Skin epidermis (tissue), 12 donors: ENCODE results near the gene ZNF470.

Experiments
- H3K27ac ChIP-seq, 21 experiments: fragments of 200-600 bp; sonication (generic) in 11 of 21; one replicate each; pipeline ENCODE4 v1.5.0; 2020; ENCODE audit warnings: mild to moderate bottlenecking in 3 of 21, inconsistent platforms in 2 of 21, moderate library complexity in 2 of 21
- H3K4me3 ChIP-seq, 7 experiments: fragments of 200-600 bp; sonication (generic) in 2 of 7; one replicate each; pipeline ENCODE4 v1.5.0; 2020; ENCODE audit warnings: inconsistent platforms in 2 of 7, mild to moderate bottlenecking in 2 of 7, moderate library complexity in 1 of 7

ZNF470 gene

DNA sequence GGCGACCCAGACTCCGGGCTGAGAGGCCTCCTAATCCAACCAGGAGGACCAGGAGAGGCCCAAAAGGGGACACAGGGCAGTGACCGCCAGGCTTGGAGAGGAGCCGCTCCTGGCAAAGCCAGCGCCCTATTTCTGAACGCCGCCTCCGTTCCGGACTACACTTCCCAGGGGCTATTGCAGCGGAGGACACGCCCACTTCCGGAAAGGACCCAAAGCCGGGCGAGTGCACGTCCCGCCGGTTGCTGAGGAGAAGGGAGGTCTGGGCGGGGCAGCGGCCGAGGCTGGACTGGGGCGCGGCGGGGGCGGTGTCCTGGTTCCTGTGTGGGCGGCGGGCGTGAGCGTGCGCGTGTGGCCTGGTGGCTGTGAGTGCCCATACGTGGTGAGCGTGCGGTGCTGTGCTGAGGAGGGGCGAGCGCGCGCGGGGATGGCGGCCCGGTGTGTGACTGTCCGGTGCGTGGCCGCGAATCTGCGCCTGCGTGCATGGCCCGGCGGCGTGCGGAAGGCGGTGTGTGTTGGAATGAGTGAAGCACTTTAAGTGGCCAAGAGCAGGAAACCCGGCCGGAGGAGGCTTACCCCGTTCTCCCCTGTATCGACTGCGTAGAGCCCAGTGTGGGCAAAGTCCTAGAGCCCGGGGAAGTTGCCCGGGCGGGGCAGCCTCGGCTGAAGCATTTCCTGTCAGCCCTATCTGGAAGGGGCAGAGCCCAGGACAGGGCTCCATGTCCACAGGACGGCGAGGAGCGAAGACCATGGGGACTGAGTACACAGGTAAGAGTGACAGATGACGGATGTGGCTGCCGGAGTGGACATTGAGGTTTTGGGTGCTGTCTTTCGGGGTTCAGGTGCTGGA is at the start of gene ZNF470:
ZNF470 (plus strand) TSS at position 195 of the 847 bp plus-strand sequence. CDS start 2,844 bp downstream, outside the sequence.
- Histone ChIP-seq H3K27ac (peak within 1 kb of the TSS; percentile 49 to 89 (median 82)), H3K4me3 (peak within 1 kb of the TSS; percentile 85 to 98 (median 92))

DNA sequence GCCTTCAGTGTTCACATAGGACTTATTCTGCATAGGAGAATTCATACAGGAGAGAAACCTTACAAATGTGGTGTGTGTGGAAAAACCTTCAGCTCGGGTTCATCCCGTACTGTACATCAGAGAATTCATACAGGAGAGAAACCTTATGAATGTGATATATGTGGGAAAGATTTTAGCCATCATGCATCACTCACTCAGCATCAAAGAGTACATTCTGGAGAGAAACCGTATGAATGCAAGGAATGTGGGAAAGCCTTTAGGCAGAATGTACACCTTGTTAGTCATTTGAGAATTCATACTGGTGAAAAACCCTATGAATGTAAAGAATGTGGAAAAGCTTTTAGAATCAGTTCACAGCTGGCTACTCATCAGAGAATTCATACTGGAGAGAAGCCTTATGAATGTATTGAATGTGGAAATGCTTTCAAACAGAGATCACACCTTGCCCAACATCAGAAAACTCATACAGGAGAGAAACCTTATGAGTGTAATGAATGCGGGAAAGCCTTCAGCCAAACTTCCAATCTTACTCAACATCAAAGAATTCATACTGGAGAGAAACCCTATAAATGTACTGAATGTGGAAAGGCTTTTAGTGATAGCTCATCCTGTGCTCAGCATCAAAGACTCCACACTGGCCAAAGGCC is 41.9 kb upstream of the ZNF470 start:
- no peak overlapping the region for H3K27ac ChIP-seq
- no peak overlapping the region for H3K4me3 ChIP-seq

DNA sequence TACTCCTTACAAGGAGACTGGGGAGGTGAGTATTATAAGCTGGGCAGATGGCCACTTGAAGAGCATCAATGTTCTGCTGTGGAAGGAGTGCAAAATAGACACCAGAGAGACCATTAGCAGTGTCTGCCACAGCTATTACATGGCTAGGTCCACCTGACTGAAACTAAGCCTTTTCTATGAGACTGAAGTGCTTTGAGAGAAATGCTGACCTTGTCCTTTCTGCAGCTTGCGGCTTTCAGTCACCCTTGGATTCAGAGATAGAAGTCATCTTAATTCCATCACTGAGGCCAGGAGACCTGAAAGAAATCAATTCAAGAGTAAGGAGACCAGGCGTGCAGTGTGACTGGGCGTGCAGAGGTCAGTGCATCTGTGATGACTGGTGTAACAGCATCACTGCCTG is 29.8 kb upstream of the ZNF470 start:
- no peak overlapping the region for H3K4me3 ChIP-seq
- H3K27ac ChIP-seq = no peak overlapping the region

DNA sequence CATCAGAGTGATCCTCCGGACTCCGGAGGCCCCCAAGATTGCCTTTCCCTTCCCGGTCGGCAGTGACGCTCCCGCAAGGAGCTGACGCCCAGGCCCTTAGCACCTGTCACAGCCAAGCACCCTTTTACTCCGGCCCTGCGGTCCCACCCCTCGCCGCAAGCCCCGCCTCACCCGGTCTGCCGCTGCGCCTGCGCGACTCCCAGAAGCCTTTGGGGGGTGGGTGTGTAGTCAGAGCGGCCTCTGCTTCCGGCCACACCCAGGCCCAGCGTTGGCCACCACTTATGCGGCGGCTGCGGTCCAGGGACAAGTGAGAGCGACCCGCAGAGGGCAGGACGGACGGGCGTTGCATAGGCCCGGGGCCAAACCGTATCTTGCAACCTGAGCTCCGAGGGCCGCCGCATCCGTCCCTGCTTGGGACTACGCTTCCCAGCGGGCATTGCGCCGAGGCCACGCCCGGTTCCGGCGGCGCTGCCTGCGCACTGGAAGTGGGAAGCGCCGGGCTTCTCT is 29.0 kb upstream of the ZNF470 start:
- peak overlapping the region; percentile 67 to 98 (median 90) for H3K27ac ChIP-seq

DNA sequence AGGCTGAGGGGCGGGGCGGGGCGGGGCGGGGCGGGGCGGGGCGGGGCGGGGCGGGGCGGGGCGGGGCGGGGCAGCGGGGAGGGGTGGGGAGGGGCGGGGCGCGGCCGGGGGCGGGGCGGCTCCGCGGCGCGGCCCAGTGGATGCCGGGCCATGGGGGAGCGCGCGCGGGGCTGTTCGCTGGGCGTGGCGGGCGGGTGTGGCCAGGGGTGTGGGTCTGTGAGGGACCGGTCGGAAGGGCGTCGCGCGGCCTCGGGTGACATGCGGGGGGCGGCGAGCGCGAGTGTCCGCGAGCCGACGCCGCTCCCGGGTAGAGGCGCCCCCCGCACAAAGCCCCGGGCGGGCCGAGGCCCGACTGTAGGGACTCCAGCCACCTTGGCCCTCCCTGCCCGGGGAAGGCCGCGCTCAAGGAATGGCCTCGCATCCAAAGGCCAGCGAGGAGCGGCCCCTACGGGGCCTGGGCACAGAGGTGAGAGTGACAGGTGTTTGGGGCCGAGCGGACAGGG is 28.5 kb upstream of the ZNF470 start, which contains the start of gene ZFP28:
ZFP28 (plus strand) TSS at position 188 of the 503 bp plus-strand sequence; CDS start at position 259, 71 bp downstream.
- peak within 1 kb of the TSS; percentile 75 to 98 (median 90) for H3K27ac ChIP-seq
- peak within 1 kb of the TSS; percentile 52 to 81 (median 64) for H3K4me3 ChIP-seq

More for the DNA sequence above, 29.0 kb upstream of the ZNF470 start:
- peak overlapping the region; percentile 45 to 81 (median 55) for H3K4me3 ChIP-seq

DNA sequence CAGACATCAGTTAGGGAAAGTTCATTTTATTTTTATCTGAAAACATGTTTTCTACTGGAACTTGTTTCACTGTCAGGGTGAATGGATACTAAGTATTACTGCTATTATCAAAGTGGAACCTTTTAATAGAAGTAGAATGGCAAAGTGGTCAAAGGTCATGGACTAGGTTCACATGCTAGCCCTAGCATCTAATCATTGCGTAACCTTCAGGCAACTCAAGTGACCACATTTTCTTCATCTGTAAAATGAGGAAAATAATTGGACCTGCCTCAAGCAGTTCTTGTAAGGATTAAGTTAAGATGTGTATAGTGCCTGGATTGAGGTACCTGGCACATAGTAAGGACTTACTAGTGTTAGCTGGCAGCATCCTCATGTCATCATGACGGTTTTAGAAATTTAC is 23.5 kb upstream of the ZNF470 start:
- Histone ChIP-seq H3K4me3 (no peak overlapping the region), H3K27ac (no peak overlapping the region)

DNA sequence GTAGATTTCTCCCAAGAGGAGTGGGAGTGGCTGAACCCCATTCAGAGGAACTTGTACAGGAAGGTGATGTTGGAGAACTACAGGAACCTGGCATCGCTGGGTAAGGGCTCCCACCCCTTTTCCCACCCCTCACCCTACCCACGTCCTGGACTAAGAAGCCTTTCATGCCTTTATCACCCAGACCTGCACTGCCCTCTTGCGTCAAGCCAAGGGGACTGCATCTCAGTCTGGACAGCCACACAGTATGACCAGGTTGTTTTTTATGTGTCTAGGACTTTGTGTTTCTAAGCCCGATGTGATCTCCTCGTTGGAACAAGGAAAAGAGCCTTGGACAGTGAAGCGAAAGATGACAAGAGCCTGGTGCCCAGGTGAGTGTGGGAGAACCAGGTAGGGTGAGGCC is 19.7 kb upstream of the ZNF470 start:
- Histone ChIP-seq H3K27ac (no peak overlapping the region), H3K4me3 (no peak overlapping the region)

DNA sequence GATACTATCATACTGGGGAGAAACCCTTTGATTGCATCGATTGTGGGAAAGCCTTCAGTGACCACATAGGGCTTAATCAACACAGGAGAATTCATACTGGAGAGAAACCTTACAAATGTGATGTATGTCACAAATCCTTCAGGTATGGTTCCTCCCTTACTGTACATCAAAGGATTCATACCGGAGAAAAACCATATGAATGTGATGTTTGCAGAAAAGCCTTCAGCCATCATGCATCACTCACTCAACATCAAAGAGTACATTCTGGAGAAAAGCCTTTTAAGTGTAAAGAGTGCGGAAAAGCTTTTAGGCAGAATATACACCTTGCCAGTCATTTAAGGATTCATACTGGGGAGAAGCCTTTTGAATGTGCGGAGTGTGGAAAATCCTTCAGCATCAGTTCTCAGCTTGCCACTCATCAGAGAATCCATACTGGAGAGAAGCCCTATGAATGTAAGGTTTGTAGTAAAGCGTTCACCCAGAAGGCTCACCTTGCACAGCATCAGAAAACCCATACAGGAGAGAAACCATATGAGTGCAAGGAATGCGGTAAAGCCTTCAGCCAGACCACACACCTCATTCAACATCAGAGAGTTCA is 12.9 kb upstream of the ZNF470 start:
- Histone ChIP-seq H3K4me3 (no peak overlapping the region), H3K27ac (no peak overlapping the region)

DNA sequence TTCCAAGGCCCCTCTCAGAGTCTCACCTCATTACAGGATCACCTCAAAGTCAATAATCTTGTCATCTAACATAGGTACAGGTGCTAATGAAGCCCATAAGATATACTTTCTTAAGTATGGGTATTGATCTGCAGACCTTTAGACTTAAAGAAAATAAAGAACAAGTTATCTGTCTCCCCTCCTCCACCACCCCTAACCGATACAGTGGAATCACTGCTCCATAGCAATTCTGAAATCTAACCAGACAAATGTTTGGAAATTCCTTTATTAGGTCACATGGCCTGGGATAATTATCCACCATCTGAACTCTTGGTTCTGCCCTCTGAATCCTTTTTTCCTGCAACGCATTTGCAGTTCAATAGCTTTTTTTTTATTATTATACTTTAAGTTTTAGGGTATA is 4.5 kb upstream of the ZNF470 start:
- no peak overlapping the region for H3K4me3 ChIP-seq

DNA sequence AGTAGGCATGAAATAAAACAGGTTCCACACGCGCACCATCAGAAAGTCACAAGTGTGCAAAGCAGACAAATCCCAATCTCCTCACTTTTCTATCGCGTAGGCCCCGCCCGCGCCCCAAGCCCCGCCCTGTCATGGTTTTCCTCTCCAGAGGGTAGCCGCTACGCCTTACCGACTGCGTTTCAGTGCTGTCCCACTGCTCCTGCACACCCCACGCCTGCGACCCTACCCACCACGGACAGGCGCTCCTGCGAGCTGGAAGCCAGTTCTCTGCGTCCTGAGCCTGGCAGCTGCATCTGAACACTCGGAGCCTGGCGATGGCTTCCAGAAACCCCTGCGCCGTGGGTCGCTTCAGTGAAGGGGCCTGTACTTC is 379 bp upstream of the ZNF470 start:
- Histone ChIP-seq H3K4me3 (peak overlapping the region; percentile 85 to 98 (median 92)), H3K27ac (peak overlapping the region; percentile 49 to 89 (median 82))

More for the DNA sequence above, 4.5 kb upstream of the ZNF470 start:
- no peak overlapping the region for H3K27ac ChIP-seq

DNA sequence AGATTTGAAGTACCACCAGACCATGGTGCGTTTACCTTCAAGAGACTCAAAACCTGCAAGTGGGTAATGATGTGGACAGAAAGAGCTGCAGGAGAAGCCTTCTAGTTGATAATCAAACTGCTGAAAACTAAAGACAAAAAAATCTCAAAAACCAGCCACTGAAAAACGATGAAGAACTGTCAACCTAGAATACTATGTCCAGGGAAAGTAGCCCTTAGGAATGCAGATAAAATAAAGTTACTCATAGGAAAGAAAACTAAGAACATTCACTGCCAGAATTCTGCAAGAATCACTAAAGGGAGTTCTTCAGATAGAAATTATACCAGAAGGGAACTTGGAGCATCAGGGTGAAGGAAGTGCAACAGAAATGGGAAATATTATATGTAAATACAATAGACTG is 5.3 kb downstream of the ZNF470 start:
- no peak overlapping the region for H3K4me3 ChIP-seq
- H3K27ac ChIP-seq = no peak overlapping the region

DNA sequence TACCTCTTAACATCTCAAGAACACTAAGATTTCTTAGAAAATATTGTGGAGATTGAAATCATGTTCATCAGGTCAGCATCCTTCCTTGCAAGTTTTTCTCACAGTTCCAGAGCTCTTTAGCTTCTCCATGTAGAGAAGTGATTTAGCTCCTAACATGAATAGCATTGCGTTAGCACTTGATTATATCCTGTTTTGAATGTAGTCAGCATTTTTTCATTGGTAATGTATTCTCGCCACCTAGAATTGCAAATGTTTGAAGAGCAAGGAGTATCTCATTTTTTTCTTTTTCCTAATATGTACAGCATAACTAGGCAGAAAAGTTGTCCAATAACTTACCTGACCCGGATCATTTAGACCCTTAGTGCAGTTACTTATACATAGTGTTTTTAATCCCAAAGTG is 6.6 kb downstream of the ZNF470 start:
- H3K4me3 ChIP-seq = no peak overlapping the region
- H3K27ac ChIP-seq = no peak overlapping the region

DNA sequence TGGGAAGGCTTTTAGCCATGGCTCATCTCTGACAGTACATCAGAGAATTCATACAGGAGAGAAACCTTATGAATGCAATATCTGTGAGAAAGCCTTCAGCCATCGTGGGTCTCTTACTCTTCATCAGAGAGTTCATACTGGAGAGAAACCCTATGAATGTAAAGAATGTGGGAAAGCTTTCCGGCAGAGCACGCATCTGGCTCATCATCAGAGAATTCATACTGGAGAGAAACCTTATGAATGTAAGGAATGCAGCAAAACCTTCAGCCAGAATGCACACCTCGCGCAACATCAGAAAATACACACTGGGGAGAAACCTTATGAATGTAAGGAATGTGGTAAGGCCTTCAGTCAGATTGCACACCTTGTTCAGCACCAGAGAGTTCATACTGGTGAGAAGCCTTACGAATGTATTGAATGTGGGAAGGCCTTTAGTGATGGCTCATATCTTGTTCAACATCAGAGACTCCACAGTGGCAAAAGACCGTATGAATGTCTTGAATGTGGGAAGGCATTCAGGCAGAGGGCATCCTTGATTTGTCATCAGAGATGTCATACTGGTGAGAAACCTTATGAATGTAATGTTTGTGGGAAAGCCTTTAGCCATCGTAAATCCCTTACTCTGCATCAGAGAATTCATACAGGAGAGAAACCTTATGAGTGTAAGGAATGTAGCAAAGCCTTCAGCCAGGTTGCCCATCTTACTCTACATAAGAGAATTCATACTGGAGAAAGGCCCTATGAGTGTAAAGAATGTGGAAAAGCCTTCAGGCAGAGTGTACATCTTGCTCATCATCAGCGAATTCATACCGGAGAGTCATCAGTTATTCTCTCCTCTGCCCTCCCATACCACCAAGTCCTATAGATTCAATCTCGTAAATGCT is 10.7 kb downstream of the ZNF470 start:
- no peak overlapping the region for H3K4me3 ChIP-seq
- no peak overlapping the region for H3K27ac ChIP-seq

DNA sequence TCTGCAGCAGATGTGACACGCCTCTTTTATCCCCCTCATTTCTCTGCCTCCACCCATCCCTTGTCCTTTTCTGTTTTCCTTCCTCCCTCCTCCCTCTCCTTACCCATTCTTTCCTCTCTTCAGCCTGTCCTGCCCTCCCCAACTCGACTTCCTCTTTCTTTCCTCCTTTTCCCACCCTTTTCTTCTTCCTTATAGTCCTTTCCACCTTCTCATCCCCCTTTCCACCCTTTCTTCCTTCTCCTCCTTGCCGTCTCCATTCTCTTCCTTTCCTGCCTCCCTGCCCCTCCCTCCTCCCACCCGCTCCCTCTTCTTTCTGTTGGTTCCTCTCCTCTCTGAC is 27.1 kb downstream of the ZNF470 start:
- peak overlapping the region in 3 of 7 experiments; percentile 86 to 94 (median 88) for H3K4me3 ChIP-seq

DNA sequence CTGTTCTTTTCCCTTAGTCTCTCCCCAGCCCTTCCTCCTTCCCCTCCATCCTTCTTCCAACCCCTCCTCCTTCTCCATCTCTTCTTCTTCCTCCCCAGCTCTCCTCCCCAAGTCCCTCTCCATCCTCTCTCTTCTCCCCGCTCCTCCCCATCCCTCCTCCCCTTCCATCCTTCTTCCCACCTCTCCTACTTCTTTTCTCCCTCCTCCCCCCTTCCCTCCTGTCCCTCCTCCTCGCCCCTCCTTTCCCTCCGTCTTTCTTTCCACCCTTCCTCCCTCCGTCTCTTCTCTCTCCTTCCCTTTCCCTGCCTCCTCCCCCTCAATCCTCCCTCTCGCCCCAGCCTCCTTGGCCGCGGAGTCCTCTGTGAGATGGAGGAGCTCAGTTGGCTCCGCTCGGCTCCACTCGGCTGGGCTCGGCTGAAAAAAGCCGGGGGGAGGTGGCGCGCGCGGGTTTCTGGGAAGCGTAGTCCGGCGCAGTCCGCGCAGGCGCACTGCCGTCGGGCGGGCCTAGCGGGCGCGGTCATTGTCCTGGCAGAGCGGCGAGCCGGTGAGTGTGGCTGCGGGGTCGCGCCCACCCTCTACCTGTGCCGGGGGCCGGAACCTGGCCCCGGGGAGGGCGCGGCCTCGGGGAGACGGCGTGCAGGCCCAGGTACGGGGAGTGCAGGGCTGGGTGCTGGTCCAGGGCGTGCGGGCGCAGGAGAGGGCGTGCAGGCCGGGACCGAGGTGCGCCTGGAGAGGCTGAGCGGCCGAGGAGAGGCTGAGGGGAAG is 27.7 kb downstream of the ZNF470 start, which contains the start of gene ZNF71:
ZNF71 (plus strand) TSS at position 520 of the 765 bp plus-strand sequence. CDS start 6,257 bp downstream, outside the sequence.
- peak within 1 kb of the TSS; percentile 74 to 94 (median 88) for H3K4me3 ChIP-seq
- peak within 1 kb of the TSS in 20 of 21 experiments; percentile 31 to 89 (median 76) for H3K27ac ChIP-seq

More for the DNA sequence above, 27.1 kb downstream of the ZNF470 start:
- peak overlapping the region in 5 of 21 experiments; percentile 64 to 89 (median 80) for H3K27ac ChIP-seq

DNA sequence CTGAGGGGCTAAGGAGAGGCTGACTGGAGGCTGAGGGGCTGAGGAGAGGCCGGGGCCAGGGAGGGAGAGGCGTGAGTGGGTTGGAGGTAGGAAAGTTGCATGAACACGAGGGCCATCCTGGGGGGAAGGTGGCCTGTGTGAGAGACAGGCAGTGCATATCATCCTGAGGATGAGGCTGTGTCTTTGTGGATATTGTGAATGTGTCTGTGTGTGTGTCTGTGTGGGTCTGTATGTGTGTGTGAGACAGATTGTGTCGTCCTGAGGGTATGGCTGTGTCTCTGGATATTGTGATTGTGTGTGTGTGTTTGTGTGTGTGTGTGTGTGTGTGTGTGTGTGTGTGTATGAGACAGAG is 28.3 kb downstream of the ZNF470 start:
- peak overlapping the region in 20 of 21 experiments; percentile 31 to 89 (median 76) for H3K27ac ChIP-seq

DNA sequence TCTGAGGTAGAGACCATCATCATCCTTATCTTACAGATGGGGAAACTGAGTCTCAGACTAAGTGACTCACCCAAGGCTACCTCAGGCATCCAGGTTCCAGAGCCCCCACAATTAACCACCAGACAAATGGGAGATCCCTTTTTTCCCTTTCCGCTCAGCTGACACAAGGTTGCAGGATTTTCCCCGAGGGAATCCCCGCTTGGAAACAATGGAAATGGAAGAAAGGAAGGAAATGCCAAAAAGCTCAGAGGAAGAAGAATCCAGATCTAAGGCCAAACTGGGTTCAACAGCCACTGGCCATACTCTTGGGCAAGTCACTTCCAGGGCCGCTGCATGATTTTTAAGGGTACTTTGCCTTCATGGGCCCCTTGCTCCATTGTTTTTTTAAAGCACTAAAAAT is 29.4 kb downstream of the ZNF470 start:
- Histone ChIP-seq H3K27ac (no peak overlapping the region), H3K4me3 (no peak overlapping the region)

More for the DNA sequence above, 28.3 kb downstream of the ZNF470 start:
- peak overlapping the region; percentile 74 to 94 (median 88) for H3K4me3 ChIP-seq

DNA sequence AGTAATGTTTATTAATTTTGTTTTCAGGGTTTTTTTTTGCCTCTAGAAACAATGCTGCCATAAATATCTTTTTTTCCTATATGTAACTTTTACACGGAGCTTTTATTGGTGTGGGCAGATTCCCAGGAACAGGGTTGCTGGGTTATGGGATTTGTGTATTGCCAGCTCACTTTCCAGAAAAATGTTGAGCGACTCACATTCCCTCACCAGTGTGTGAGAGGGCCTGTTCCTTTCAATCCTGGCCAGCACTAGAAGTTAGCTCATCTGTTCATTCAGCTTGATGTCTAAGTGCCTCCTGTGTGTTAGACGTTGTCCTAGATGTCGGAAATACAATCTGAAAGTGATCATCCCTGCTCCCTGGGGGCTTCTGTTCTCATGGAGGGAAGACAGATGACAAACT is 30.4 kb downstream of the ZNF470 start:
- Histone ChIP-seq H3K27ac (no peak overlapping the region), H3K4me3 (no peak overlapping the region)
